Small intestine (tissue), 7 donors: ENCODE data around the gene PANX2. TPM values are rescaled to one million over a fixed set of nuclear protein-coding genes. Genes with fewer than 3 reads are reported as not detected.
"Not testable (repeated sequence)": the region's sequence is repeated elsewhere in the genome, so short reads cannot be mapped to it uniquely, and the experiment has no call there.

Source experiments
- DNase-seq, 2 donors: peaks; one replicate each; pipeline versions ENCODE4 v3.0.0 to v3.0.0-alpha.2; 2013
- FAIRE-seq: peaks from 2 replicates; lab custom pipeline; 2012; peaks lifted over from hg19 to GRCh38; lab: Jason Lieb, UNC
- H3K27ac ChIP-seq, 3 donors: one replicate each; pipeline ENCODE4 v1.5.1; 2013; ENCODE audit warnings: low read length in 2 of 3, mild to moderate bottlenecking in 2 of 3, control low read depth in 1 of 3, inconsistent platforms in 1 of 3, low read depth in 1 of 3, moderate library complexity in 1 of 3
- H3K27me3 ChIP-seq, 3 donors: one replicate each; pipeline ENCODE4 v1.6.1; 2013; ENCODE audit warnings: low read length in 3 of 3, inconsistent platforms in 1 of 3; ENCODE audit not compliant: control insufficient read depth in 3 of 3, insufficient read depth in 3 of 3
- H3K36me3 ChIP-seq, 3 donors: one replicate each; pipeline ENCODE4 v1.6.1; 2013; ENCODE audit warnings: low read length in 3 of 3, inconsistent platforms in 1 of 3, low read depth in 1 of 3, mild to moderate bottlenecking in 1 of 3, moderate library complexity in 1 of 3; ENCODE audit not compliant: control insufficient read depth in 3 of 3, insufficient read depth in 2 of 3
- H3K4me1 ChIP-seq, 3 donors: one replicate each; pipeline ENCODE4 v1.6.1; 2013; ENCODE audit warnings: low read length in 2 of 3, inconsistent platforms in 1 of 3, low read depth in 1 of 3, mild to moderate bottlenecking in 1 of 3, moderate library complexity in 1 of 3; ENCODE audit not compliant: control insufficient read depth in 3 of 3, insufficient read depth in 2 of 3
- H3K4me3 ChIP-seq, 3 donors: one replicate each; pipeline ENCODE4 v1.5.1; 2013; ENCODE audit warnings: low read length in 3 of 3, control low read depth in 1 of 3, inconsistent platforms in 1 of 3, low read depth in 1 of 3, mild to moderate bottlenecking in 1 of 3, moderate library complexity in 1 of 3
- H3K9me3 ChIP-seq, 2 donors: one replicate each; pipeline ENCODE4 v1.6.1; 2013; ENCODE audit warnings: low read depth in 1 of 2, low read length in 1 of 2; ENCODE audit not compliant: control insufficient read depth in 2 of 2, insufficient read depth in 1 of 2
- WGBS, 3 donors: extraction: QIAGEN DNeasy Blood & Tissue Kit; methylation state at CpG; one replicate each; pipeline ENCODE4 v1.1.7; 2013; 5-methylcytosine and 5-hydroxymethylcytosine counted together
- polyA plus RNA-seq, 4 donors: library from polyadenylated mRNA; stranded (reverse) in 3 of 4; unstranded in 1 of 4; fragments of 200-250 nt in 3 of 4; fragments of 120-200 nt in 1 of 4; gene quantifications; one replicate each; pipeline versions ENCODE4 v1.2.1 to v1.2.3, GENCODE V29; 2013
- donor health status: healthy with polysubstance abuse.
- donor health status: control.
- donor health status: control.
- donor health status: Bipolar disorder and iron deficiency.
- donor health status: healthy.

The PANX2 gene
- polyA plus RNA-seq, 4 donors = 0.12 to 0.36 TPM; not detected in 2

- FAIRE-seq, H3K27me3 ChIP-seq, H3K4me3 ChIP-seq, H3K9me3 ChIP-seq, H3K4me1 ChIP-seq, DNase-seq, H3K27ac ChIP-seq, H3K36me3 ChIP-seq: not testable (repeated sequence)
- 95 to 97% (median 96%) methylated on average over 9 of the region's 9 CpGs for WGBS, 3 donors
These were observed 33.3 kb upstream of the PANX2 start for GRCh38 chr22:50137277-50137676.

GRCh38 chr22:50138041-50138440, 32.5 kb upstream of the PANX2 start:
- H3K27me3 ChIP-seq = peaks cover 0 to 5% (median 3%) of the 10 kb centered on the region in 3 donors
- no peak overlapping the region for H3K4me3 ChIP-seq
- DNase-seq (no peak), FAIRE-seq (no peak)
- no peaks in the 10 kb centered on the region for H3K4me1 ChIP-seq
- WGBS, 3 donors = 90 to 95% (median 94%) methylated on average over 4 of the region's 4 CpGs
- H3K9me3 ChIP-seq = no peaks in the 10 kb centered on the region
- no peak overlapping the region for H3K27ac ChIP-seq
- H3K36me3 ChIP-seq = no peaks in the 10 kb centered on the region

- Histone ChIP-seq H3K9me3 (no peaks in the 10 kb centered on the region), H3K4me3 (no peak overlapping the region), H3K27ac (no peak overlapping the region), H3K4me1 (no peaks in the 10 kb centered on the region), H3K27me3 (peaks cover 0 to 9% (median 3%) of the 10 kb centered on the region in 3 donors), H3K36me3 (no peaks in the 10 kb centered on the region)
- DNase-seq = no peak
- no peak for FAIRE-seq
- WGBS, 3 donors = 86 to 91% (median 90%) methylated on average over 9 of the region's 9 CpGs
These were observed 31.5 kb upstream of the PANX2 start for GRCh38 chr22:50138988-50139387.

GRCh38 chr22:50139843-50140415, 30.6 kb upstream of the PANX2 start:
- Histone ChIP-seq H3K27ac (no peak overlapping the region), H3K4me1 (no peaks in the 10 kb centered on the region), H3K4me3 (no peak overlapping the region), H3K9me3 (no peaks in the 10 kb centered on the region), H3K36me3 (no peaks in the 10 kb centered on the region), H3K27me3 (peaks cover 0 to 9% (median 3%) of the 10 kb centered on the region in 3 donors)
- 15 to 53% (median 32%) methylated on average over 15 of the region's 15 CpGs for WGBS, 3 donors
- FAIRE-seq (no peak), DNase-seq (peak; percentile 64 to 86)

GRCh38 chr22:50140615-50141014, 29.9 kb upstream of the PANX2 start:
- 31 to 66% (median 49%) methylated on average over 3 of the region's 3 CpGs for WGBS, 3 donors
- Histone ChIP-seq H3K4me1 (peaks cover 0 to 3% (median 0%) of the 10 kb centered on the region in 3 donors), H3K9me3 (no peaks in the 10 kb centered on the region), H3K36me3 (no peaks in the 10 kb centered on the region), H3K4me3 (no peak overlapping the region), H3K27ac (no peak overlapping the region), H3K27me3 (peaks cover 0 to 9% (median 3%) of the 10 kb centered on the region in 3 donors)
- FAIRE-seq = no peak
- peak; percentile 51 to 62 for DNase-seq

- no peak overlapping the region for H3K27ac ChIP-seq
- no peak for DNase-seq
- no peak overlapping the region for H3K4me3 ChIP-seq
- WGBS, 3 donors = 79 to 92% (median 84%) methylated on average over 6 of the region's 6 CpGs
- no peaks in the 10 kb centered on the region for H3K36me3 ChIP-seq
- no peak for FAIRE-seq
- peaks cover 0 to 9% (median 3%) of the 10 kb centered on the region in 3 donors for H3K27me3 ChIP-seq
- peaks cover 0 to 11% (median 3%) of the 10 kb centered on the region in 3 donors for H3K4me1 ChIP-seq
- H3K9me3 ChIP-seq = no peaks in the 10 kb centered on the region
These were observed 29.1 kb upstream of the PANX2 start for GRCh38 chr22:50141462-50141861.

DNA sequence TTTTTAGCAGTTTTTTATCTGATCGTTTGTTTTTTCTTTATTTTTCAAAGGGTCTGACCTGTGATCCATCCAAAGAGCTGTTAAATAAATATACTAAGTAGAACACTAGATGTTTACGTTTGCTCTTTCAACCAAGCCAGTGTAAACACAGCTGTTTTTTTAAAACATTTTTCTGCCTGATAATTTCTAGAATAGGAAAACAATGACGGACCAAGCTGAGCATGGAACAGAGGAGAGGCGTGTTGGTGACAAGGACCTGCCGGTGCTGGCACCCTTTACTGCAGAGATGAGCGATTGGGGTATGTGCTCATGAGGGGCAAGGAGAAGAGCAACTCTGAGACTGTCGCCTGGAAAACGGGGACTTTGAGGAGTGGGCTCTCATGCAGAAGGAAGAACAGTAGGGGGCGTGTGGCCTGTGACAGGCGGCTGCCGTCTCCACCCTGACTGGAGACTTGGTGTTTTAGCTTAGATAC, 28.6 kb upstream of the PANX2 start:
- WGBS, 3 donors = 48 to 63% (median 62%) methylated on average over 11 of the region's 11 CpGs
- H3K4me1 ChIP-seq = peaks cover 0 to 15% (median 3%) of the 10 kb centered on the region in 3 donors
- H3K36me3 ChIP-seq = no peaks in the 10 kb centered on the region
- no peak overlapping the region for H3K27ac ChIP-seq
- DNase-seq (no peak), FAIRE-seq (no peak)
- no peak overlapping the region for H3K4me3 ChIP-seq
- H3K9me3 ChIP-seq = no peaks in the 10 kb centered on the region
- H3K27me3 ChIP-seq = peaks cover 0 to 9% (median 3%) of the 10 kb centered on the region in 3 donors

- 87 to 90% (median 87%) methylated on average over 7 of the region's 7 CpGs for WGBS, 3 donors
- FAIRE-seq (no peak), DNase-seq (no peak)
- Histone ChIP-seq H3K4me1 (peaks cover 0 to 23% (median 3%) of the 10 kb centered on the region in 3 donors), H3K27me3 (peaks cover 0 to 9% (median 3%) of the 10 kb centered on the region in 3 donors), H3K27ac (no peak overlapping the region), H3K9me3 (no peaks in the 10 kb centered on the region), H3K36me3 (no peaks in the 10 kb centered on the region), H3K4me3 (no peak overlapping the region)
These were observed 27.4 kb upstream of the PANX2 start for GRCh38 chr22:50143096-50143495.
